GM19397 (cell line): ENCODE data around the gene ZBTB7C.

Source experiments
- ATAC-seq: cut with Tn5 transposase; IDR thresholded peaks from one replicate; pipeline ENCODE4 v1.9.1; 2021; ENCODE audit warnings: mild to moderate bottlenecking, moderate library complexity; ENCODE audit not compliant: unreplicated experiment

ZBTB7C gene

GRCh38 chr18:48263914-48264902 is 145.0 kb downstream of the ZBTB7C start:
- ATAC-seq, result no peak

- no peak for ATAC-seq
Observed at GRCh38 chr18:48263192-48263853, 145.9 kb downstream of the ZBTB7C start.

- ATAC-seq, result no peak
Observed at GRCh38 chr18:48260237-48260636, 148.9 kb downstream of the ZBTB7C start.

GRCh38 chr18:48256848-48257247 is 152.3 kb downstream of the ZBTB7C start:
- ATAC-seq, result no peak

GRCh38 chr18:48254077-48254602 is 155.0 kb downstream of the ZBTB7C start:
- ATAC-seq, result no peak

- ATAC-seq, result no peak
Observed at GRCh38 chr18:48252525-48252924, 156.7 kb downstream of the ZBTB7C start.

GRCh38 chr18:48250918-48251317 is 158.3 kb downstream of the ZBTB7C start:
- ATAC-seq, result no peak

- no peak for ATAC-seq
Observed at GRCh38 chr18:48250362-48250907, 158.7 kb downstream of the ZBTB7C start.

GRCh38 chr18:48249854-48250253 is 159.3 kb downstream of the ZBTB7C start:
- no peak for ATAC-seq

GRCh38 chr18:48244530-48244929 is 164.7 kb downstream of the ZBTB7C start:
- no peak for ATAC-seq

GRCh38 chr18:48238636-48239035 is 170.5 kb downstream of the ZBTB7C start:
- no peak for ATAC-seq

GRCh38 chr18:48238206-48238605 is 171.0 kb downstream of the ZBTB7C start:
- no peak for ATAC-seq

GRCh38 chr18:48236822-48237221 is 172.4 kb downstream of the ZBTB7C start:
- ATAC-seq, result no peak

GRCh38 chr18:48230467-48231113 is 178.6 kb downstream of the ZBTB7C start:
- ATAC-seq, result no peak

- ATAC-seq, result no peak
Observed at GRCh38 chr18:48229552-48229981, 179.6 kb downstream of the ZBTB7C start.

GRCh38 chr18:48228841-48229240 is 180.3 kb downstream of the ZBTB7C start:
- ATAC-seq, result no peak

GRCh38 chr18:48228301-48228715 is 180.9 kb downstream of the ZBTB7C start:
- ATAC-seq, result no peak

- no peak for ATAC-seq
Observed at GRCh38 chr18:48227206-48227605, 182.0 kb downstream of the ZBTB7C start.

GRCh38 chr18:48226401-48226800 is 182.8 kb downstream of the ZBTB7C start:
- ATAC-seq, result no peak

- ATAC-seq, result no peak
Observed at GRCh38 chr18:48222118-48222517, 187.1 kb downstream of the ZBTB7C start.
